ENCODE data around the gene EPHA5.

EPHA5 gene

GRCh38 chr4:65670331-65671031 is at the start of gene EPHA5:
EPHA5 (minus strand) TSS chr4:65670489; CDS start chr4:65669742, 747 bp downstream.
- no peak for DNase-seq

DNA sequence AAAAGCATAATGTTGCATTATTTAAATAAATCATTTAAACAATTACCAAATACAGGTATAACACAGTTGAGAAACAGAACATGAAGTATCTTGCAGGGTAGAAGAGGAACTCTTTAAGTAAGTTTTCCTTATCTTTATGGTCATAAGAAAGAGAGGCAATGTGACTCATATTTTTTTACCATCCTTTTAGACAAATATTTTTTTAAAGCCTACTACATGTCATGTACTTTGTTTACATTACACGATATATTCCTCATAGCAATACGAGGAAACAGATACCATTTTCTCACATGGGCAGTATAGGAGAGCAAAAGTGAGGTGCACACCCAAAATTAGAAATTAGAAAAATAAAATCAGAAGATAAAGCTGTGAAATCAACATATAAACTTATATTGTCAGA is 49.3 kb upstream of the EPHA5 start:
- no peak for DNase-seq

DNA sequence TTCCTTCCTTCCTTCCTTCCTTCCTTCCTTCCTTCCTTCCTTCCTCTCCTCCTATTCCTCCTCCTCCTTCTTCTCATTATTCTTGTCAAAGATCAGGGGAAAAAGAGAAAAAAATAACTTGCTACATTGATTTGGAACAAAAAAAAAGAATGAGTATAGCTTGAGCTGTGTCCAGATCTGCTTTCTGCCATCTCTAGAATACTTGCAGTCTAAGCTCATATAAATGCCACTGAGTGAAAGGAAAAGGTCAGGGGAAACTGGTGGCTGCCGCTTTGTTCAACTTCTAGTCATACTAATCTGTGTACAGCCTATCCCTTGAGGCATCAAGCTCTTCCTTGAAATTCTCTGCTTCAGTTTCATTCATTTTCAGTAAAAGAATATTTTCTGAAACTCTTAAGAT is 28.3 kb upstream of the EPHA5 start:
- DNase-seq = no peak

- DNase-seq = no peak
Measured at GRCh38 chr4:65696436-65696835, 26.1 kb upstream of the EPHA5 start.

GRCh38 chr4:65671372-65671771 is 1.1 kb upstream of the EPHA5 start:
- no peak for DNase-seq

GRCh38 chr4:65670020-65670330 is 314 bp downstream of the EPHA5 start:
- no peak for DNase-seq

GRCh38 chr4:65669111-65670019 is 924 bp downstream of the EPHA5 start:
- DNase-seq = no peak

GRCh38 chr4:65668201-65669089 is 1.8 kb downstream of the EPHA5 start:
- no peak for DNase-seq

- no peak for DNase-seq
Measured at GRCh38 chr4:65667506-65668041, 2.7 kb downstream of the EPHA5 start.

GRCh38 chr4:65665771-65666523 is 4.3 kb downstream of the EPHA5 start:
- no peak for DNase-seq

DNA sequence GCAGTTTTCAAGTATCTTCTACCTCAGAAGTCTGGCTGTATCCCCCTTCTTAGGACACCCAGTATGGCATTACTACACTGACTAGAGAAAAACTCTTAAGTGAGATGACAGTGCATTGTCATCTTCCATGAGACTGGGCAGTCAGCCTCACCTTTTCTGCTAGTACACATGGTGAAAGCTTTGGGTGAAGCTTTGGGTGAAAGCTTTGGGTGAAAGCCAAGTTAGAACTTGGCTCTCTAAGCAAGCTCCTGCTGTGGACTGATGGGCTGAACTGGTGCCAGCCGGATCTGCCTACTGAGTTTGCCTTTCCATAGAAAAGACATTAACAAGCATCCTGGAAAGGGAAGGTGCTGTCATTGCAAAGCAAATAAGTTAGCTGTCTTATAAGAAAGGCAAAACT is 8.8 kb downstream of the EPHA5 start:
- DNase-seq = no peak

DNA sequence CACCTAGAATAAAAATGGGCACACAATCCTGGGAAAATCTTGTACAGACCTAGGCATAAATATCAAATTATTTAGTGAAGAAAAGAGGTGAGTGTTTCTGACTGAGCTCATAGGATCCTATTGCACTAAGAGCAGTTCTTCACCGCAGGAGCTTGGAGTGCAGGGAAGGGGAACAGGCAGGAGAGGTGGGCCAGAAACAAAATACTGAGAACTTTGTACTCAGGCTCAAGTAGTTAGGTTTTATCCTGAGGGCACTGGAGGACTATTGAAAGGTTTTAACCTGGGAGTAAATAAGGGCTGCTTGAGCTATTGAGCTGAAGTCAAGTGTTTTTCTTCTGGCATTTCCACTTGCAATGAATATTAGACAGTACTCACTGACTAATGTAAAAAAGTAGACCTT is 12.2 kb downstream of the EPHA5 start:
- no peak for DNase-seq

DNA sequence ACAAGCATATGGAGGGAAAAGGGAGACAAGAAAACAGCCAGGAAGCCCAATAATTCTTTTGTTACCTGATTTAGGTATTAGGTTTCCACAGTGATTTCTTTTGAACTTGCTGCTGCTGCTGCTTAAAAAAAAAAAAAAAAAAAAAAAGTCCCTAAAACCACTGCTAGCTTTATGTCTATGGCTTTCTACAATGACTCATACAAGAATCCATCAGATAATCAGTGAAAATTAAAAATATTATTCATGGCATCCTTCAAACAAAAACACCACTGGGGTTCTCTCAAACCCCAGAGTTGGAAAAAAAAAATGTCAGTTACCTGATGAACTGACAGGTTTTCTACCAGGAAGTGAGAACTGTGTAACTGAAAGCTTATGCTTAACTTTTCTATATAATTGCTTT is 14.3 kb downstream of the EPHA5 start:
- DNase-seq = no peak

- DNase-seq = no peak
Measured at GRCh38 chr4:65654976-65655375, 15.3 kb downstream of the EPHA5 start.

DNA sequence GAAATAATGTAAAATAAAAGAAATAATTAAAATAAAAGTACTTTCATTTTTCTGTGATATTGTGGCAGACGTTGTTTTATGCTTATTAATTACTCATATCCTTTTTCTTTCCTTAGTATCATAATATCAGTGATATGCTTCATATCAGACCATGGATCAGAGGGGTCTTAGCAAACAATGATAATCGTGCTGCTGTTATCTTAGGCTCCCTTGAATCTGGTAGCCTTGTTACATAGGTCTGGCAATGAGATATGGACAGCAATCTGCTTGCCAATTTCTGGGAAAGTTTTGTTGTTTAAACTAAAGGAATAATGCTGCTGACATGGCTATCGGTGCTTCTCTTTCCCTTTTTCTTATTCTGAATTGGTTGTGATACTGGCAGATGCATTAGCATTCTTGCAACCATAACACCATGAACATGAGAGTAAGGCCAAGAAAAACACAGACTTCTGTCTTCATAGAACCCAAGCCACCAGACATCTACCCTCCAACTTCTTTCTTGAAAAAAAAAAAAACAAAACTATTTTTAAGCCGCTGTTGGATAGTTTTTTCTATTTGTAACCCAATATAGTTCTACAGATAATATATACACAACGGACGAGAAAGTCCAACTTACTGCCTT is 16.4 kb downstream of the EPHA5 start:
- DNase-seq = no peak

- no peak for DNase-seq
Measured at GRCh38 chr4:65651751-65652150, 18.5 kb downstream of the EPHA5 start.

DNA sequence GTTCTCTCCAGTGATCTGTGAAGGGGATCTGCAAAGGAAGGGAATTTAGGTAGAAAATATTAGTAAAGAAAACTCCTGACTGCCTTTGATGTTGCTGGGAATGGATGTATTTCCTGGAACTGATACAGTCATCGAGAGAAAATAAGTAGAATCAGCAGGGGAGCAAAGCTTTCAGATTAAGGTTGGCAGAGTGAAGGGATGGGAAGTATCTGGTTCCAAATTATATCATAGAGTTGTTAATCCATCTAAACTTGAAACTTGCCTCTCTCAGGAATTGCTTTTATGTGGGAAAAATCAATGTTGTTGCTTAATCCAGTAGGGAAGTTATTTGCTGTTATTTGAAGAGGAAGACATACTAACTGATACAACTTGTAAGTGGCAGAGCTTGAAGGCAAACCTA is 19.3 kb downstream of the EPHA5 start:
- DNase-seq = no peak

GRCh38 chr4:65646136-65646535 is 24.2 kb downstream of the EPHA5 start:
- no peak for DNase-seq

DNA sequence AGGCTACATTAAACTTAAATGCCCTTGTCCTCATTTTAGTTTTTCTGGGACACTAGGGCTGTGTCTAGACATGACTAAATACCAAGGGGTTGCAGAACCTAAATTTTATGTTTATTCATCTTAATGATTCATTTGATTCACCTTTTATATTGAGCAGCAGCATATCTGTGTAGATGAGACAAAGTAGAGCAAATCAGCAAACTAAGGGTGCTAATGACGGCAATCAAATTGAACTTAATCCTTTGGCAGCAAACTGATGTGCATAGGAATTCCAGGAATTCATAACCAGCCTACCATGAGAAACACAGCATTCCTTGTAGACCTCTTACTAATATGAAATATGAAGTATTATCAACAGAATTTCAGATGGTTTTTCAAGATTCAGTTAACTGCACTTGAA is 25.1 kb downstream of the EPHA5 start:
- no peak for DNase-seq

GRCh38 chr4:65635051-65635821 is 35.1 kb downstream of the EPHA5 start:
- no peak for DNase-seq

GRCh38 chr4:65624651-65625050 is 45.6 kb downstream of the EPHA5 start:
- no peak for DNase-seq

All from activated T-cell treated with anti-CD3 and anti-CD28 coated beads, Interleukin-2, amount 50 U/mL, for 1 hour (primary cell).